GM18526 (cell line): ENCODE data around the gene KCNT2.

ENCODE experiments used
- POLR2A ChIP-seq: IDR thresholded peaks from 3 replicates; pipeline ENCODE4 v1.6.1; 2011; ENCODE audit not compliant: insufficient read length; ENCODE audit errors: extremely low read depth

KCNT2 gene

DNA sequence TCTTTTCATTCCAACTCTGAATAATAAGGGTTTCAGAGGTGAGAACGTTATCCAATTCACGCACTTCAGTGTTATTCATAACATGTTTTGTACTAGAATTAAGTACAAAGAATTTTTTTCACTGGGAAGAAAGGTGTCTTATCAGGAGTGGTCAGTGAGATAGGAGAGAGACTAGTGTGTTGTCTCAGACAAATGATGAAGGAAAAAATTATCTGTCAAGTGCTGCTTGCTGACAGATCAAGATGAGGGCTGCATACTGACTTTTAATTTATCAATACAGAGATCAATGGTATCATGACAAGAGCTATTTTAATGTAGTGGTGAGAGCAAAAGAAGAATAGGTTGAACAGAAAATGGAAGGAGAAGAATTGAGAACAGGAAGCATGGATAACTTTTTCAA, 402.4 kb downstream of the KCNT2 start:
- no peak for TF ChIP-seq POLR2A

DNA sequence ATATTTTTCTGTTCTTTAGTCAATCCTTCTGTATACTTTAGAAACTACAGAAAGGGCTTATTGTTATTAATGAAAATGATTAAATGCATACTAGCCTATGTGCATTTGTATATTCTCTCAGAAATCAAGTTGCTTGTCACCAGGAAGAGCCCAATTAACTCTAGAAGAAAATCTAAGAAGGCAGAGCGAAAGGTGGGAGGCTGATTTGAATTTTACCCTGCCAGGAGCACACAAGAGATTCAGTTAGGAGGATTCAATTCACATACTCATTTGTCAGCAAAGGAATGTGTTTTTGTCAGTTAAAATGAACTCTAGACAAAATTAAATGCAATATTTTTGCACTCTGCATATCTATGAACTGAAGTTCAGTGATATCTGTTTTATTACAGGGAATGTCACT, 411.8 kb downstream of the KCNT2 start:
- no peak for TF ChIP-seq POLR2A

DNA sequence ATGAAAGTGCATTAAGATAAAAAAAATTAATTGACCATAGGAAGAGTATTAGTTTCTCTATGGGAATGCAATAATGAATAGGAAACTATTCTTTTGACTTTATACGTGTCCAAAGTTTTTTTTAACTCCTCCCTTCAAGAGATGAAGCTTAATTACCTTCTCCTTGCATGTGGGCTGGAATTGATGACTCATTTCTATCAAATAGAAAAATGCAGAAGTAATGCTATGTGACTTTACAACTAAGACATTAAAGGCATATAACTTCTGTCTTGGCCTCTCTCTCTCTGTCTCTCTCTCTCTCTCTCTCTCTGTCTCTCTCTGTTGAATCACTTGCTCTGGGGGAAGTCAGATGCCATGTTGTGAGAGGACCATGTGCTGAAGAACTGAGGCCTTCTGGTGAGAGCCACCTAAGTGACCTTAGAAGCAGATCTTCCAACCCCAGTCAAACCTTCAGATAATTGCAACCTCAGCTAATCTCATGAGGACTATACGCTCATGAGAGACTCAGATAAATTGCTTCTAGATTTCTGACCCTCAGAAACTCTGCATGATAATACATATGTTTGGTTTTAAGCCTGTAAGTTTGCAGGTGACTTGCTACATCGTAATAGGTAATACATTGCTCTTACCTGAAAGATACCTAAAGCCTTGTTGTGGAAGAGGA, 414.2 kb downstream of the KCNT2 start:
- TF ChIP-seq POLR2A: no peak

DNA sequence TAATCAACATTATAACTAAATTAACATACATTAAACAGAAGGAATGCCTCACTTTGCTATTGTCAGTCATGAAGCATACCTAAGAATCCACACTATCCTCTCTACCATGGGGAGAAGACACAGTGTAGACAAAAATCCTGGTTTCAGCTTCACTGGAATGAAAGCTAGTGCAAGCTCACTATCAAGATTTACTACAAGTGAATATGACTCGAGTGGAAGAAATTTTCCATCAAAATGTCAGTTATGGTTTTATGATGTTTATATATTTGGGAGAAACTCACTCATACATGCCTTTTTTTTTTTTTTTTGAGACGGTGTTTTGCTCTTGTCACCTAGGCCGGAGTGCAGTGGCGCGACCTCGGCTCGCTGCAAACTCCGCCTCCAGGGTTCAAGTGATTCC, 424.3 kb downstream of the KCNT2 start:
- TF ChIP-seq POLR2A: no peak

DNA sequence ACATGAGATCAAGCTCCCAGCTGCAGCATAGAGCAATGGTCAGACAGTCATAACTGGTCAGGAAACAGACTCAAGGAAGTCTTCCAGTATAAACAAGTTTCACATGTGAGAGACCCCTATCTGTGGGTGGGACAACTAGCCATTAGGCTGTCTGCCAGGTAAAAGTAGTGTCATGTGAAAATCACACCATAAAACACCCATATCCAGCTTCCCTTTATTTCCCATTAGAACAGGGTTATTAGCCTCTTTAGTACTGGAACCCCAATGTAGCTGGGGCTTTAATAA, 426.7 kb downstream of the KCNT2 start:
- TF ChIP-seq POLR2A: no peak

DNA sequence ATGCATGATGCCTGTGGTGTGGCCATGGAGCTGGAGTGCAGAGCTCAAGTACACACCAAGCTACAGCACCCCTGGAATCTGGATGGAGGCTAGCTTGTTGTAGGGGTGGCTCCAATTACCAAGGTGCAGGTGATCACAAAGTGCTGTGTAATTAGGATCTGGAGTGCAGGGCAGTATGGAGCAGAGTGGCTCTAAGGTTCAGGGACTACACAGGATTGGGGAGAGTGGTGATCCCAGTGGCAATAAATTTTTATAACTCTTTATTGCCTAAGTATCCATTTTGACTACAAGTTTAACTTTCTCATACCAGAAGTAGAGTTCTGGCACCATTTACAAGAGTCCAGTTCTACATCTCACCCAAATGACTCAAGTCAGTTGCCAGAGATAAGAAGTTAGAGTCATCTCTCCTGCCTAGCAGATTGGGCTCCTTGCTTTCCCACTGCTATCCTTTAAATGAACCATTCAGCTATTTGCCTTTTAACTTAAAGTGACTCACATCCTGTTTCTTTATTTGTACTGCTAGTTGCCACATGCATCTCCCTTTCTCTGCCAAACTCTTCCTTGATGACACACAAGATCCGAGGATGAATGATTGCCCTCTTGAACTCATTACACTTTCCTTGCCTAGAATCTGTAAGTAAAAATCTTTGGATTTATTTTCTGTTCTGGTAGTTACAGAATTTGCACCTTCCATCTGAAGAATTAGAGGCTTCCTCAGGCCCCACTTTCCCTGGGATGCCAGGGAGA, 427.2 kb downstream of the KCNT2 start:
- TF ChIP-seq POLR2A: no peak

DNA sequence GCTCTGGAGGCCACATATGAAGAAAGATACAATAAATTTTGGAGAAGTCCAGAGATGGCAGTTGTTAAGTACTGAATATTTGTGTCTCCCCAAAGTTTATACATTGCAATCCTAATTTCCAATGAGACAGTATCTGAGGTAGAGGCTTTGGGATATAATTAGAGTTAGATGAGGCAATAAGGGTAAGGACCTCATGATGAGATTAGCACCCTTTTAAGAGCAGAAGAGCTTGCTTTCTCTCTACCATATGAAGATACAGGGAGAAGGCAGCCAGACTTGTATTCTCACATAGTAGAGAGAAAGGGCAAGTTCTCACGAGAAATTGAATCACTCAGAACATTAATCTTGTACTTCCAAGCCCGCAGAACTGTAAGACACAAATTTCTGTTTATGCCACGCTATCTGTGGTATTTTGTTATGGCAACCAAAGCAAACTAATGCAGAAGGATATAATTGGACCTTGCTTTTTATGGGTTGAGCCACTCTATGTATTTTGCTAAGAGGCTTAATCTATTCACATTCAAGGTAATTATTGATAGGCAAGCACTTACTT, 430.1 kb downstream of the KCNT2 start:
- TF ChIP-seq POLR2A: no peak
